WTC11 (cell line): ENCODE data around the gene CYSRT1.

ENCODE experiments used
- ATF1 ChIP-seq: sonication (generic); formaldehyde crosslinking; IDR thresholded peaks from 2 replicates; pipeline ENCODE4 v1.8.1; 2023; ENCODE audit warnings: mild to moderate bottlenecking, moderate library complexity, missing genetic modification reagents
- SMAD3 ChIP-seq: sonication (generic); formaldehyde crosslinking; IDR thresholded peaks from 2 replicates; pipeline ENCODE4 v1.8.0; 2022; ENCODE audit warnings: missing genetic modification reagents, mild to moderate bottlenecking, borderline replicate concordance
- ZNF121 ChIP-seq: sonication (generic); formaldehyde crosslinking; IDR thresholded peaks from 2 replicates; pipeline ENCODE4 v1.8.0; 2023; ENCODE audit warnings: missing genetic modification reagents
- TF ChIP-seq, protein P1 (sequence below): fragments of 200-600 bp; IDR thresholded peaks from 2 replicates; pipeline ENCODE4 v1.8.0; 2022; ENCODE audit warnings: antibody characterized with exemption
- TF ChIP-seq, protein P2 (sequence below): sonication (generic); formaldehyde crosslinking; IDR thresholded peaks from 2 replicates; pipeline ENCODE4 v1.8.0; 2022; ENCODE audit warnings: mild to moderate bottlenecking, missing genetic modification reagents
- TF ChIP-seq, protein P3 (sequence below): sonication (generic); formaldehyde crosslinking; IDR thresholded peaks from 2 replicates; pipeline ENCODE4 v1.8.0; 2022; ENCODE audit warnings: mild to moderate bottlenecking, missing genetic modification reagents

DNA sequence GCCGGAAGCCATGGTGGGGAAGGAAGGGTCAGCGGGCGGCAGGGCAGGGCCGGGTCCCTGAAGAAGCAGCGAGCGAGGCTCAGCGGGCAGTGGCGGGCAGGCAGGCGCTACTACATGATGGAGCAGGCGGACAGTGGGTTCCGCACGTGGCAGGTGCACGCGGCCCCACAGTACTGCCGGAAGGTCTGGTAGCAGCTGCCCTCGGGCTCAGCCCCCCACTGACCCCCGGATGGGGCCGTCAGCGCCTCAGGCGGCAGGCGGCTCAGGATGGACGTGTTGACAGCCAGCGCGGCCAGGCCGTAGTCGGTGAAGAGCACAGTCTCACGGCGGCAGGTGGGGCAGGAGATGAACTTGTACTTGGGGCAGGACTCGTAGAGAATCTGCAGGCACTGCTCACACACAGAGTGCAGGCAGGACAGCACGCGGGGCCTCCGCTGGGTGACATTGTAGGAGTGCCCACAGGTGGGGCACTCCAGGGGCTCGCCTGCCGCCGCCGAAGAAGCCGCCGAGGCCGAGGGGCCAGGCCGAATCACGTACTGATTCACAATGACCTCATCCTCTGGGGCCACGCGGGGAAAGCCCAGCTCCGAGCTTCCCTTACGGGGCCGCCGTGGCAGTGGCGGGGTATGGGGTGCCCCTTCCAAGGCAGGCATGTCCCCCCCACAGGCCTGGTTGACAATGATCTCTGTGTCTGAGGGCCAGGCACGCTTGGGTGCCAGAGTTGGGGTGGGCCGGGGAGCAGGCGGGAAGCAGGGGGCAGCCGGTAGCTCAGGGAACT is 4.5 kb upstream of the CYSRT1 start:
- TF ChIP-seq ATF1 (CRISPR knock-in tag) (no peak), SMAD3 (CRISPR knock-in tag) (no peak), ZNF121 (no peak)
- TF ChIP-seq, protein P1, sequence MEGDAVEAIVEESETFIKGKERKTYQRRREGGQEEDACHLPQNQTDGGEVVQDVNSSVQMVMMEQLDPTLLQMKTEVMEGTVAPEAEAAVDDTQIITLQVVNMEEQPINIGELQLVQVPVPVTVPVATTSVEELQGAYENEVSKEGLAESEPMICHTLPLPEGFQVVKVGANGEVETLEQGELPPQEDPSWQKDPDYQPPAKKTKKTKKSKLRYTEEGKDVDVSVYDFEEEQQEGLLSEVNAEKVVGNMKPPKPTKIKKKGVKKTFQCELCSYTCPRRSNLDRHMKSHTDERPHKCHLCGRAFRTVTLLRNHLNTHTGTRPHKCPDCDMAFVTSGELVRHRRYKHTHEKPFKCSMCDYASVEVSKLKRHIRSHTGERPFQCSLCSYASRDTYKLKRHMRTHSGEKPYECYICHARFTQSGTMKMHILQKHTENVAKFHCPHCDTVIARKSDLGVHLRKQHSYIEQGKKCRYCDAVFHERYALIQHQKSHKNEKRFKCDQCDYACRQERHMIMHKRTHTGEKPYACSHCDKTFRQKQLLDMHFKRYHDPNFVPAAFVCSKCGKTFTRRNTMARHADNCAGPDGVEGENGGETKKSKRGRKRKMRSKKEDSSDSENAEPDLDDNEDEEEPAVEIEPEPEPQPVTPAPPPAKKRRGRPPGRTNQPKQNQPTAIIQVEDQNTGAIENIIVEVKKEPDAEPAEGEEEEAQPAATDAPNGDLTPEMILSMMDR: no peak
- TF ChIP-seq, protein P2, sequence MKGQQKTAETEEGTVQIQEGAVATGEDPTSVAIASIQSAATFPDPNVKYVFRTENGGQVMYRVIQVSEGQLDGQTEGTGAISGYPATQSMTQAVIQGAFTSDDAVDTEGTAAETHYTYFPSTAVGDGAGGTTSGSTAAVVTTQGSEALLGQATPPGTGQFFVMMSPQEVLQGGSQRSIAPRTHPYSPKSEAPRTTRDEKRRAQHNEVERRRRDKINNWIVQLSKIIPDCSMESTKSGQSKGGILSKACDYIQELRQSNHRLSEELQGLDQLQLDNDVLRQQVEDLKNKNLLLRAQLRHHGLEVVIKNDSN (CRISPR knock-in tag): no peak
- TF ChIP-seq, protein P3, sequence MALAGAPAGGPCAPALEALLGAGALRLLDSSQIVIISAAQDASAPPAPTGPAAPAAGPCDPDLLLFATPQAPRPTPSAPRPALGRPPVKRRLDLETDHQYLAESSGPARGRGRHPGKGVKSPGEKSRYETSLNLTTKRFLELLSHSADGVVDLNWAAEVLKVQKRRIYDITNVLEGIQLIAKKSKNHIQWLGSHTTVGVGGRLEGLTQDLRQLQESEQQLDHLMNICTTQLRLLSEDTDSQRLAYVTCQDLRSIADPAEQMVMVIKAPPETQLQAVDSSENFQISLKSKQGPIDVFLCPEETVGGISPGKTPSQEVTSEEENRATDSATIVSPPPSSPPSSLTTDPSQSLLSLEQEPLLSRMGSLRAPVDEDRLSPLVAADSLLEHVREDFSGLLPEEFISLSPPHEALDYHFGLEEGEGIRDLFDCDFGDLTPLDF (CRISPR knock-in tag): no peak
